GM12865 (cell line): ENCODE measurements around the gene GPNMB.

Experiments used
- DNase-seq: peaks from one replicate; pipeline ENCODE4 v3.0.0; 2010; ENCODE audit warnings: low read depth
- H3K4me3 ChIP-seq: 2 replicates; pipeline ENCODE4 v1.5.1; 2011; ENCODE audit warnings: mild to moderate bottlenecking, low read depth, low read length, control low read depth
- TF ChIP-seq, protein P1 (sequence below): IDR thresholded peaks from 2 replicates; pipeline ENCODE4 v1.5.1; 2011; ENCODE audit warnings: low read length, control low read depth, low read depth, inconsistent platforms; ENCODE audit not compliant: insufficient read depth; ENCODE audit errors: missing control alignments

Gene GPNMB

GRCh38 chr7:23207884-23208283 lies 38.7 kb upstream of the GPNMB start:
- no peak for DNase-seq
- no peak overlapping the region for H3K4me3 ChIP-seq
- TF ChIP-seq, protein P1, sequence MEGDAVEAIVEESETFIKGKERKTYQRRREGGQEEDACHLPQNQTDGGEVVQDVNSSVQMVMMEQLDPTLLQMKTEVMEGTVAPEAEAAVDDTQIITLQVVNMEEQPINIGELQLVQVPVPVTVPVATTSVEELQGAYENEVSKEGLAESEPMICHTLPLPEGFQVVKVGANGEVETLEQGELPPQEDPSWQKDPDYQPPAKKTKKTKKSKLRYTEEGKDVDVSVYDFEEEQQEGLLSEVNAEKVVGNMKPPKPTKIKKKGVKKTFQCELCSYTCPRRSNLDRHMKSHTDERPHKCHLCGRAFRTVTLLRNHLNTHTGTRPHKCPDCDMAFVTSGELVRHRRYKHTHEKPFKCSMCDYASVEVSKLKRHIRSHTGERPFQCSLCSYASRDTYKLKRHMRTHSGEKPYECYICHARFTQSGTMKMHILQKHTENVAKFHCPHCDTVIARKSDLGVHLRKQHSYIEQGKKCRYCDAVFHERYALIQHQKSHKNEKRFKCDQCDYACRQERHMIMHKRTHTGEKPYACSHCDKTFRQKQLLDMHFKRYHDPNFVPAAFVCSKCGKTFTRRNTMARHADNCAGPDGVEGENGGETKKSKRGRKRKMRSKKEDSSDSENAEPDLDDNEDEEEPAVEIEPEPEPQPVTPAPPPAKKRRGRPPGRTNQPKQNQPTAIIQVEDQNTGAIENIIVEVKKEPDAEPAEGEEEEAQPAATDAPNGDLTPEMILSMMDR, result no peak

DNA sequence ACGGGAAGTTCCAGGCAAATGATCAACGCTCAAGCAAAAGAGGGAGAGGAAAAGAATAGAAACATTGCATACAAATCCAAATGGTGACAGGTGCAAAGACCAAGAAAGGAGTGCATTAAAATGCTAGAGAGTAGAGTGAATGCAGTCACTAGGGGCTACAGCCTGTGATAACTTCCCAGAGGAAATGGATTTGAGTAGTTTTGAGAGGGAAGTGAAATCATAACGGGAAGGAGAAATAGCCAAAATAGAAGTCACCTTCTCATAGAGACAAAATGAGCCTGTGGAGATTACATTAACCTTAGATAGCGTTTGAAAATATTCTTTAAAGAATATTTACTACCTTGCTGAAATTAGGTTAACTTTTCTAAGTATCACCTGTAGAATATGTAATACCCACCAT lies 38.3 kb upstream of the GPNMB start:
- TF ChIP-seq, protein P1, result no peak
- DNase-seq, result no peak
- no peak overlapping the region for H3K4me3 ChIP-seq

GRCh38 chr7:23210506-23210905 lies 36.1 kb upstream of the GPNMB start:
- no peak for DNase-seq
- no peak overlapping the region for H3K4me3 ChIP-seq
- TF ChIP-seq, protein P1, result no peak

GRCh38 chr7:23211589-23211988 lies 35.0 kb upstream of the GPNMB start:
- TF ChIP-seq, protein P1, result no peak
- no peak for DNase-seq
- H3K4me3 ChIP-seq, result no peak overlapping the region

DNA sequence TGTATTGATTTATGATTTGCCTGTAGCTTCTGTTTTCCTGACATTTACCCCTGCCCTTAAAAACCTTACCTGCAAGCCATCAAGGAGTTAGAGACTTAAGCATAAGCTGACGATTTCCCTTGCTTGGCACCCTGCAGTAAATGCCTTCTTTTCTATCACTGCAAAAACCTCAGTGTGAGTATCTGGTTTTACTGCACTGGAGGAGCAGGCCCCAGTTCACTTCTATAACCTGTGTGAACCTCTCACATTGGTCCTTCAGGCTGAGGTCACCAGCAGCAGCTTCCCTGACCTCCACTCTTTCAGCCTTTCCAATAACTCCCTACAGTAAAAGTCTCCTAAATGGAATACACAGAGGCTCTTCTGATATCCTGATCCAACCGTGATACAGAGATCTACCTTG lies 34.2 kb upstream of the GPNMB start:
- DNase-seq, result no peak
- no peak overlapping the region for H3K4me3 ChIP-seq
- TF ChIP-seq, protein P1, result no peak

DNA sequence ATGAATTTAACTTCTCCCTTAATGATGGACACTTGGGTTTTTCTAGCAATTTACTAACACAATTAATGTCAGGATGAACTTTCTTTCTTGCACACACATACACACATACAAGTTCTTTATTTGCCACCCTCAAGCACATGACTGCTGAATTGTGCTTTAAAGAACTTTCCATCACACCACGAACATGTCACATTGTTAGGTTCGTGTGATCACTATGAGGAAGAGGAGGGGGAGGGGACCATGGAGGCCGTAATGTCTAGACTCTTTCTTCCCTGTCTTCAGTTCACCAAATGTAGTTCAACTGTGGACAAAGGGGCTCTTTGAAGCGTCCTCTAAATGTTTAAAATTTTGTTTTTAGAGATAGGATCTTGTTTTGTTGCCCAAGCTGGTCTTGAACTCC lies 33.7 kb upstream of the GPNMB start:
- TF ChIP-seq, protein P1, result no peak
- H3K4me3 ChIP-seq, result no peak overlapping the region

GRCh38 chr7:23213755-23214154 lies 32.8 kb upstream of the GPNMB start:
- no peak overlapping the region for H3K4me3 ChIP-seq
- TF ChIP-seq, protein P1, result no peak
- no peak for DNase-seq

More for the DNA sequence above, 33.7 kb upstream of the GPNMB start:
- DNase-seq, result no peak
